ENCODE data around the gene TBR1. TPM values are rescaled to one million over a fixed set of nuclear protein-coding genes. Genes with fewer than 3 reads are reported as not detected.

Gene TBR1
- total and polyA plus RNA-seq, 2 experiments from 2014 or later, result not detected

GRCh38 chr2:161381546-161381945 is 34.6 kb upstream of the TBR1 start:
- no peak overlapping the region for H3K4me2 ChIP-seq
- no peak for TF ChIP-seq ETS1 (IDR thresholded peaks at IDR 0.05)
- no peak for TF ChIP-seq ZNF462 (CRISPR knock-in tag; IDR thresholded peaks at IDR 0.05)
- TF ChIP-seq NANOG (IDR thresholded peaks at IDR 0.05; ENCODE audit: borderline replicate concordance), result no peak
- TF ChIP-seq, protein P1, sequence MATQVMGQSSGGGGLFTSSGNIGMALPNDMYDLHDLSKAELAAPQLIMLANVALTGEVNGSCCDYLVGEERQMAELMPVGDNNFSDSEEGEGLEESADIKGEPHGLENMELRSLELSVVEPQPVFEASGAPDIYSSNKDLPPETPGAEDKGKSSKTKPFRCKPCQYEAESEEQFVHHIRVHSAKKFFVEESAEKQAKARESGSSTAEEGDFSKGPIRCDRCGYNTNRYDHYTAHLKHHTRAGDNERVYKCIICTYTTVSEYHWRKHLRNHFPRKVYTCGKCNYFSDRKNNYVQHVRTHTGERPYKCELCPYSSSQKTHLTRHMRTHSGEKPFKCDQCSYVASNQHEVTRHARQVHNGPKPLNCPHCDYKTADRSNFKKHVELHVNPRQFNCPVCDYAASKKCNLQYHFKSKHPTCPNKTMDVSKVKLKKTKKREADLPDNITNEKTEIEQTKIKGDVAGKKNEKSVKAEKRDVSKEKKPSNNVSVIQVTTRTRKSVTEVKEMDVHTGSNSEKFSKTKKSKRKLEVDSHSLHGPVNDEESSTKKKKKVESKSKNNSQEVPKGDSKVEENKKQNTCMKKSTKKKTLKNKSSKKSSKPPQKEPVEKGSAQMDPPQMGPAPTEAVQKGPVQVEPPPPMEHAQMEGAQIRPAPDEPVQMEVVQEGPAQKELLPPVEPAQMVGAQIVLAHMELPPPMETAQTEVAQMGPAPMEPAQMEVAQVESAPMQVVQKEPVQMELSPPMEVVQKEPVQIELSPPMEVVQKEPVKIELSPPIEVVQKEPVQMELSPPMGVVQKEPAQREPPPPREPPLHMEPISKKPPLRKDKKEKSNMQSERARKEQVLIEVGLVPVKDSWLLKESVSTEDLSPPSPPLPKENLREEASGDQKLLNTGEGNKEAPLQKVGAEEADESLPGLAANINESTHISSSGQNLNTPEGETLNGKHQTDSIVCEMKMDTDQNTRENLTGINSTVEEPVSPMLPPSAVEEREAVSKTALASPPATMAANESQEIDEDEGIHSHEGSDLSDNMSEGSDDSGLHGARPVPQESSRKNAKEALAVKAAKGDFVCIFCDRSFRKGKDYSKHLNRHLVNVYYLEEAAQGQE (IDR thresholded peaks at IDR 0.05; ENCODE audit: unreplicated experiment), result no peak
- no peak for TF ChIP-seq CREB1 (CRISPR knock-in tag; IDR thresholded peaks at IDR 0.05; ENCODE audit: low read depth)
- no peak for TF ChIP-seq STAT1 (IDR thresholded peaks at IDR 0.05; ENCODE audit: unreplicated experiment)
- TF ChIP-seq EZH2 (IDR thresholded peaks at IDR 0.05; ENCODE audit: low read depth, unreplicated experiment), result no peak
- TF ChIP-seq EZH2phosphoT487 (IDR thresholded peaks at IDR 0.05; ENCODE audit: unreplicated experiment), result no peak
- TF ChIP-seq JUNB (IDR thresholded peaks at IDR 0.05; ENCODE audit: unreplicated experiment), result no peak
- TF ChIP-seq, protein P2, sequence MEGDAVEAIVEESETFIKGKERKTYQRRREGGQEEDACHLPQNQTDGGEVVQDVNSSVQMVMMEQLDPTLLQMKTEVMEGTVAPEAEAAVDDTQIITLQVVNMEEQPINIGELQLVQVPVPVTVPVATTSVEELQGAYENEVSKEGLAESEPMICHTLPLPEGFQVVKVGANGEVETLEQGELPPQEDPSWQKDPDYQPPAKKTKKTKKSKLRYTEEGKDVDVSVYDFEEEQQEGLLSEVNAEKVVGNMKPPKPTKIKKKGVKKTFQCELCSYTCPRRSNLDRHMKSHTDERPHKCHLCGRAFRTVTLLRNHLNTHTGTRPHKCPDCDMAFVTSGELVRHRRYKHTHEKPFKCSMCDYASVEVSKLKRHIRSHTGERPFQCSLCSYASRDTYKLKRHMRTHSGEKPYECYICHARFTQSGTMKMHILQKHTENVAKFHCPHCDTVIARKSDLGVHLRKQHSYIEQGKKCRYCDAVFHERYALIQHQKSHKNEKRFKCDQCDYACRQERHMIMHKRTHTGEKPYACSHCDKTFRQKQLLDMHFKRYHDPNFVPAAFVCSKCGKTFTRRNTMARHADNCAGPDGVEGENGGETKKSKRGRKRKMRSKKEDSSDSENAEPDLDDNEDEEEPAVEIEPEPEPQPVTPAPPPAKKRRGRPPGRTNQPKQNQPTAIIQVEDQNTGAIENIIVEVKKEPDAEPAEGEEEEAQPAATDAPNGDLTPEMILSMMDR (conservative IDR thresholded peaks at IDR 0.05; ENCODE audit: low read depth in 2 of 2), result no peak
- no peak for TF ChIP-seq POLR2AphosphoS5 (IDR thresholded peaks at IDR 0.05; ENCODE audit: low read depth)
- no peak for TF ChIP-seq ZNF331 (CRISPR knock-in tag; IDR thresholded peaks at IDR 0.05; ENCODE audit: low read depth)
- TF ChIP-seq ZNF114 (CRISPR knock-in tag; IDR thresholded peaks at IDR 0.05), result no peak
- H3K36me3 ChIP-seq (ENCODE audit: insufficient read depth), result no peaks in the 10 kb centered on the region; the same call in 1 of the 2 replicates
- H3K79me2 ChIP-seq (replicated peaks; ENCODE audit: insufficient read depth), result 0 out of 2 replicates have a peak, but pooled peaks cover 3% of the 10 kb centered on the region
- Mint-ChIP-seq H3K36me3 (ENCODE audit: low read depth) (no peaks in the 10 kb centered on the region; the same call in 1 of the 3 replicates), H3K4me1 (peaks cover 5% of the 10 kb centered on the region; the same call in 2 of the 3 replicates), H3K27ac (no peak overlapping the region), H3K27me3 (ENCODE audit: insufficient read depth, low read depth, poor library complexity) (no peaks in the 10 kb centered on the region), H3K9me3 (no peaks in the 10 kb centered on the region), H3K4me3 (no peak overlapping the region)
- no peaks in the 10 kb centered on the region for H3K27me3 ChIP-seq (ENCODE audit: insufficient read depth)
- no peaks in the 10 kb centered on the region for H3K9me2 ChIP-seq (ENCODE audit: insufficient read depth)
- ATAC-seq (no peak), DNase-seq (ENCODE audit: low spot score) (no peak)
- H3K27ac ChIP-seq (ENCODE audit: low read depth), result no peak overlapping the region
- no peak overlapping the region for H3K4me3 ChIP-seq
- H3K4me1 ChIP-seq (ENCODE audit: insufficient read depth), result no peaks in the 10 kb centered on the region
- H4K20me1 ChIP-seq (replicated peaks; ENCODE audit: insufficient read depth), result no peaks in the 10 kb centered on the region; the same call in 1 of the 2 replicates
- no peaks in the 10 kb centered on the region for H3F3A ChIP-seq (replicated peaks; ENCODE audit: low read depth)
- no peak overlapping the region for H2AFZ ChIP-seq

Data from GM23338 (cell line).